Measurements from ENCODE around the gene PRCD.

PRCD gene, protein sequence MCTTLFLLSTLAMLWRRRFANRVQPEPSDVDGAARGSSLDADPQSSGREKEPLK

DNA sequence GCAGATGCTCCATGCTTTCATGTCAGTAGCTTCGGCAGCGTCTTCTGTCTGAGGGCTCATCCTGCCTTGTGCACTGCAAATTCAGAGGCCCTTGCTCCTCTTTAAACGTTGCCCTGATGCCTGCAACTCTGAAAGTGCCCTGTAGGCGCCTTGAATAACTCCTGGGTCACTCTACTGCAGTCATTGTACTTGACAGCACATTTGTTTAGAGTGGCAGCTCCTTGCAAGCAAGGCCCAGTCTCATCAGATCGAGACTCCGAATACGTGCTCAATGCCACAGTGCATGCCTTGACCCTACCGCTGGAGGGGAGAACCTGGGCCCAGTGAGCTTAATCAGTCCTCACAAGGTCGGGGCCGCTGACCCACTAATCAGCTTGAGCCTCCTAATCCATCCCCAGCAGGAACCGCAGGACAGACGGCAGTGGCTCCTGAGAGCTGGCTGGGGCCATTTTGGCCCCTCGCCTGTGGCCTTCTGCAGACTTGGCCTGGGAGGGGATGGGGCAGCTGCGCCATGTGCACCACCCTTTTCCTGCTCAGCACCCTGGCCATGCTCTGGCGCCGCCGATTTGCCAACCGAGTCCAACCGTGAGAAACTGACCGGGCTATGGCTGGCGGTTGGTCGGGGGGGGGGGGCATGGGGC, at the start of gene PRCD:
Gene PRCD, plus strand, starts transcription at position 414 of the 641 bp plus-strand sequence. Its CDS starts 98 bp downstream, at position 512.
- DNase-seq (ENCODE audit: low spot score), result no peak

DNA sequence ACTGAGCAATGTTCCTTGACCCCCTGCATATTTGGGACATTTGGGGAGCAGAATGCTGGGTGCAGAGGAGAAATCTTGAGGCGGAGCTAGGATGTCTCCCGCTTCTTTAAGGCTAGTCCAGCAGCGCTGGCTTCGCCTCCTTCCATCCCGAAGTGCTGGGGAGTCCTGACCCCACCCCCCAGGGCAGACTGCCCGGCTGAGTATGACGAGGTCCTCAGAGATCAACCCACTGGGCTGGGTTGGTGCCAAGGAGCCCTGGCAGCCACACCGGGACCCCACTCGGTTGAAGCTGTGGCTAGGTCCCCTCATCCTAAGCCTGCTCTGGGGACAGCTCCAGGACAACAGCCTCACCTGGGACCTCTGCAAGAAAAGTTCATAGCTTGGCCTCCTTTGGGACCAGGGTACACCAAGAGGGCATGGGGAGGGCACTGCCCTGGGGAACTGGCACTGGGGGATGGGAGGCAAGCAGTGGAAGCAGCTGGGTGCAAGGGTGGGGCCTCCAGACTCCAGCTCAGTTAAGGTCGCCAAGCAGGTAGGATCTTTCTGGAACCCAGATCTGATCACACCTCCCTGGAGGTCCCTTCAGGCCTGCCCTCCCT, 49.6 kb upstream of the PRCD start:
- DNase-seq (ENCODE audit: low spot score), result no peak

DNA sequence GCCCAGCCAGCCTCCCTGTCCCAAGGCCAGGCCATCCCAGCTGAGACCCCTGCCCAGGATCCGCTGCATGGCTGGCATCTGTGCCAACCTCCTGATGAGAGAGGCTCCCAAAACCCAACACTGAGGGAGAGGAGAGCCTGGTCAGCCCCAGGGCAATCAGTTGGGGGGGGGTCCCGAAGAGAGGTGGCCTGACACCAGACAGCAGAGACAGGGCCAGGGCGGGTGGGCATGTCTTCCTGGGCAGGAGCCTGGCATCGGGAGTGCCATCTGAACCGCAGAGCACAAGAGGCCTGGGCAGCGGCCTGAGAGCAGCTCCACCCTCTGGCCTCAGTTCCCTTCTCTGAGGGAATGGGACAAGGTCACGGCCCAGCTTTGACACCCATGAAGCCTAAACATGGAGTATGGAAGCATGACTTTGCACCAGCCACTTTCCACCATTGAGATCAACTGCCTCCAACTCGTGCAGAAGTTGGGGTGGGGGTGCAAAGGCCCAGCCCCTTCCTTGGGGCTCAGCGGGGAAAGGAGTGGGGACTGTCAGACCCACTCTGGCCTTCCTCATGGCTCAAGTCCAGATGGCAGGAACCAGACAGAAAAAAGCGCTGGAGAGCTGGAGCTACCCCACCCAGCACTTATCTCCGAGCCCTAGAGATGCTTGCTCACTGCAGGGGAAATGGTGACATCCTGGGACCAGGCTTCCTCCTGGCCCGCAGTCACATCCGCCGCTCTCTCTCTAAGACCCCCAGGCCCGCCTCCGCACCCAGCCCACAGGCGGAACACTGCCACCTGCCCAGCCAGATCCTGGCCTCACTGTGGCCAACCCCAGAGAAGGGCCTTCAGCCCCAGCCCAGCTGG, 48.3 kb upstream of the PRCD start:
- DNase-seq (ENCODE audit: low spot score), result no peak

DNA sequence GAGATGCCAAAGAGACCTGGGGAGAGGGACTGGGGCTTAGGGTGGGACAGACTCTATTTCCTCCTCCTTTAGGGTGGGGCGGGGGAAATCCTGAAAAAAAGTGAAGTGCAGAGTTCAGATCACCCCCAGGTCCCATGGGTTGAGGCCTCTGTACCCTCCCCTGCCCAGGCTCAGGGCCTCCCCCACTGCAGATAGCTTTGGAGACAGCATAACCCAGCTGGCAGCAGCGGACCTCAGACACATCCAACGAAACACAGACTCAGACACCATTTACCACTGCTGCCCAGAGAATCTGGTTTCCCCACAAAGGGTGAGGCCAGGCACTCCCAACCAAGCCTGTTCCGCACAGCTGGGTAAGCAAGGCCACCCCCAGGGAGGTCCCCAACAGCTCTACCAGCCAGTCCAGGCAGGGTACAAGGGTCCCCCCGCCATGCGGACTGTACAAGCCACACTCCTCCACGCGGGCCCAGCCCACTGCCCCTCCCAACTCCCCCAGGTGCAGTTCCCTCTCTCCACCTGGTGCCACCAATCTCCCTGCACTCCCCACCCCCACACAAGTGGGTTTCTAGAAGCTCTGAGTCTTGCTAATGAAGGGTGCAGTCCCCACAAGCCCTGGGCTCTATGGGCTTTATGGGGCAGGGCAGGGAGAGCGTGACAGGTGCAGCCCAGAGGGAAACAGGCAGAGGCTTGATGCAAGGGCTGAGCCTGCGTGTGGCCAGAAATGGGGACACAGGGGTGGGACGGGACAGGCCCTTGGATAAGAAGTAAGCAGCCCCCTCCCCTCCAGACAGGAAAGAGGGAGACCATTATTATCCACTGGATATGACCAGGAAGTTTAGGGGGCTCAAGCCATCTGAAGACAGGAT, 47.5 kb upstream of the PRCD start:
- no peak for DNase-seq (ENCODE audit: low spot score)

DNA sequence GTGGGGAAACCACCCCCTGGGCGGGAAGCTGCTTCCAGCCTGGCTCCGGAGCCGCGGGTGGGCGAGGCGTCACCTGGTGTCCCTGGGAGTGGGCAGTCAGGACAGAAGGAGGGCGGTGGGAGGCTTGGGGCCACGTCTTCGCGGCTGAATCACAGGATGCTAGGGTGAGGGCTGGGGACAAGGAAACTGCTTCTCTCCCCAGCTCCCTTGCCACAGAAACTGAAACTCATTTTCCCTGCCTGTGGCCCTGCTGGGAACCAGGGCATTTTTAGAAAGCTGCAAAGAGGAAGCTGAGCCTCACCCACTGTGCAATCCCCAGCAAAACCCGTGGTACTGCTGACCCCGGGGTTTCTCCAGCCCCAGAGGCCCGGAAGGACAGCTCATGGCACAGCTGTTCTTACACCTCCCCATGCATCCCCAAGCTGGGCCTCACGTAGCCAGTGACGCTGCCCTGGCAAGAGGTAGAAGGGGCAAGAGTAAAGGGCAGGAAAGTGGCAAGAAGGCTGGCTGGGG, 46.8 kb upstream of the PRCD start:
- peak; percentile 70 for DNase-seq (ENCODE audit: low spot score)

DNA sequence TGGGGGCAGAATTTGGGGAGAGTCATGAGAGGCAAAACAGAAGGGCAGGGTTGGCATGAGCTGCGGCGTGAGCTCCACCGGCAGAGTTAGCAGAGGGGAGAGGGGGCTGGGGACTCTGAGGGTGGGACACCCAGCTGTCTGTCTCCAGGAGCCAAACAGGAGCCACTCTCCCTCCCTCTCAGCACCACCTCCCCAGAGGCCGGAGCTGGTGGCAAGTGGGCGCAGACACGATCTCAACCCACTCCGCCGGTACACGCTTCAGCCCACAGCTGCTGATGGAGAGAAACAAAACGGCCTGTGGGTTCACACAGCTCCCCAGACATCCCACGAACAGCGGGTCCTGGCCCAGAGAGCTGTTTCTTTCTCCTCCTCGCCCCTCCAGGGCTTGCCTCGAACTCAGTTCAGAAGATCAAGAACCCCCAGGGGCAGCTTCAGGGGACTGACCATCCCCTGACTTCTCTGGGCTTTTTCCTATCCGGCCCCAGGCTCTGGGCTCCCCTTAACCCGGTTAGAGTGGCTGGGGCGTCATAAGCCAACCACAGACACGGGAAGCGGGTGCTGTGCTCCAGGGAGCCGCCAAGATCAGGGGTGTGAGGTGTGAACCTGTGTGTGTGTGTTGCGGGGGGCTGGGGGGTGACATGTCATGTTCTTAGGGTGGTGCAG, 46.2 kb upstream of the PRCD start:
- DNase-seq (ENCODE audit: low spot score), result no peak

DNA sequence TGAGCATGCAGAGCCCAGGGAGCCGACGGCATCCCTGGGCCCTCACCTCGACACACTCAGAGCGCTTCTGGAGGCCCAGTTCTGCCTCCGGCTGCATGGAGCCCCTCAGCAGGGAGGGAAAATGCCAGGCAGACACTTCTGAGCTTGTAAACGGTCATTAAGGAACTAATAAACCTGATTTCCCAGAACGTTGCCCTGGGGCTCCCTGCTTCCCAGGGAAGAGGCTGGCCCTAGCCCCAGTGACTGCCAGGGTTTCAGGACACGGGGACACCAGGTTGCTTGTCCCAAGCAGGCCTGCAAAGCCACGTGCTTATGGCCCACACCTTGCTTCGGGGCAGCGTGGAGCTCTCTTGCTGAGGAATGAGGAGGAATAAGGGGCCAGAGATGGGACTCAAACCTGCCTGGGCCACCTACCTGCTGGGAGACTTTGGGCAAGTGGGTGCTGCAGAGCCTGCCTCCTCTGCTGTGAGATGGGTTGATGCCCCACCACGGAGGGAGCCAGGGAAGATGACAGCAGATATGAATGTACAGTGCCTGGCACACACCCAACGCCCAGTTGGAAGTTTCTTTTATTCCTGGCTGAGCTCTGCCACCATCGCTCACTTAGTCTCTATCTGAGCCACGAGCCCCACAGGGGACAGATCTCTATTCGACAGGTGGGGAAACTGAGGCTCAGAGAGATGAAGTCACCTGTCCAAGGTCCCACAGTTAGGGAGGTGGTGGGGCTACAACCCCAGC, 44.0 kb upstream of the PRCD start:
- no peak for DNase-seq (ENCODE audit: low spot score)

DNA sequence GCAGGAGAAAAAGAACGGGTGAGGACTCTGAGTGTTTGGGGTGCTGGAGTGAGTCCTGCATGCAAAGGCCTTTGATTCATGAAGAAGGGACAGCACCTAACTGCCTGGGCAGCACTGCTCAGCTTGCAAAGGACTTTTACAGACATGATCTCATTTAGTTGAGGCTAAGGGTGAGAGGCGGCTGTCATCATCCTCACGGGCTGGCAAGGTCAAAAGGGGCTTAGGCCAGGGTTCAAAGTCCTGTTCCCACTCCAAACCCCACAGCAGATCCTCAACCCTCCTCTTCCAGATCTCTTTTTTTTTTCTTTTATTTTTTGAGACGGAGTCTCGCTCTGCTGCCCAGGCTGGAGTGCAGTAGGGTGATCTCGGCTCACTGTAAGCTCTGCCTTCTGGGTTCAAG, 43.4 kb upstream of the PRCD start:
- DNase-seq (ENCODE audit: low spot score), result no peak

DNA sequence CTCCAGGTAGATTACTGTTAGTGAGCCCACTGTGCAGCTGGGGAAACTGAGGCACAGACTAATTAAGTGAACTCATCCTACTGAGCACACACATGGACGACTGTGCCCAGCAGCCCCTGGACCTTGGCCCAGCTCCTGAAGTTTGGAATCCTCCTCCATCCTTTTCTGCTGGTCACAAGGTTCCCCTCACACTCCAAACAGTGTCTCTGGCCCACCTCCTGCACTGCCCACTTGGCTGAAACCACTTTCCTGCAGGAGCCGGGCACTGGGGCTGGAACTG, 42.2 kb upstream of the PRCD start:
- no peak for DNase-seq (ENCODE audit: low spot score)

DNA sequence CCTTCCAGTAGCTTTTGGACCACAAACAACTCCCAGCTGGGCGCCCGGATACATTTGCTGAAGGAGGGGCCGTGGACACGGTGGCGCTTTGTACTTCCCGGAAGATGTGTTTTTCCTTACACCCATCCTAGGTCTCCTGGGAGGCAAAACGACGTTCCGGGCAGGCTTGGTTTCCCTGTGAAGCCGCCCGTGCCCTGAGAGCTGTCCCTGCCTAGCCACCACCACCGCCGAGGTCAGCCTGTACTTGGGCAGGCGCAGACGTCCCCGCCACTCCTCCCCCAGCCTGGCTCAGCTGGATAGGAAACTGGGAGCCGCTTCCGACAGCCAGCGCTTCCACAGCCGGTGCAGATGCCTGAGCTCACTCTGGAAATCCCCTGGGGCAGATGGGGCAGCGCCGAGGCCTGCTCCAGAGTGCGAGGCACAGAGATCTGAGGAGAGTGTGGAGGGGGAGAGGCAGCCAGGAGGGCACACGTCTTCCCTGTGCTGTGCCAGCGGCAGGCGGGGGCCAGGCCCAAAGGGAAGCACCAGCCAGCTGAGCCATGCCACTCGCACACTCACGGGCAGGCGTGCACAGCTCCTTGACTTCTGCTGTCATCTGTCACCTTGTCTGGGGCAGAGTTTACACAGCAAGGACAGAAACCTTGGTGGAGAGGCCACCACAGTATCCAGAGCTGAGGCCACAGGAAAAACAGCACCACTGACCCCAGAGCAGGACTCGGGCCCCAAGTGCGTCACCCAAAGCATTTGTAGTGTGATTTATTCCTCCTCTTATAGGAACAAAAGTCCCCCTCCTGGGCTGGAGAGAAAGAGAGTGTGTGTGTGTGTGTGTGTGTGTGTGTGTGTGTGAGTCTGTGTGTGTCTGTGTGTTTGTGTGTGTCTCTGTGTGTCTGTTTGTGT, 41.6 kb upstream of the PRCD start:
- peak; percentile 78 for DNase-seq (ENCODE audit: low spot score)

DNA sequence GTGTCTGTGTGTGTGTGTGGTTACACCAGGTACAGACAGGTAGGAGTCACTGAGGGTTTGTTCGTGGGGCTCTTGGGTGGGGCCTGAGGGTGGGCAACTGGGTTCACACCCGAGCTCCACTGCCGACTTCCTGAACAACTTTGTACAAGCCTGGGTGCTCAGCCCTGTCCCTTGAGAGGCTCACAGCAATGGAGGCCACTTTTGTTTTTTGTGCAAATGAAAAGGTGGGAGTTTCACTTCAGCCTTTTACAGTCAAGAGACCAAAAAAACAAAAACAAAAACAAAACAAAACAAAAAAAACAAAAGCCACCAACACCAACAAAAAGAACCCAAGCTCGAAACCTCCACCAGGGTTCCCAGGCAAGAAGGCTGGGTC, 41.0 kb upstream of the PRCD start:
- DNase-seq (ENCODE audit: low spot score), result no peak

DNA sequence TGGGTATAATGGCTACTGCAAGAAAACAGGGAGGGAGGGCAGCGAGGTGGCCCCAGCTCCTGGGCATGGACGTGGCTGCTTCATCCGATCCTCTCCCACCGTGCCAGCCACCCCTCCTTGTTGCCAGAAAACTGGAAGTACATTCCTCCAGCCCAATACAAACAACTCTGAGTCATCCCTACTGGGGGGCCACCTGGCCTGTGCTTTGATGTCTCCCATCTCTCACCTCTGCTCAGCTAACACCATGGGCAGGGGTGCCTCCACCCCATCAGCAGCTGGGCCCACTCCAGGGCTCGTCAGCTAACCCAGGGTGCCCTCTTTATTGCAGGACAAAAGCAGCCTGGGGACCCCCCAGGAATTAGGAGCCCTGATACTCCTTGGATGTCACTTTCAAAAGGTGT, 40.6 kb upstream of the PRCD start:
- DNase-seq (ENCODE audit: low spot score), result no peak

DNA sequence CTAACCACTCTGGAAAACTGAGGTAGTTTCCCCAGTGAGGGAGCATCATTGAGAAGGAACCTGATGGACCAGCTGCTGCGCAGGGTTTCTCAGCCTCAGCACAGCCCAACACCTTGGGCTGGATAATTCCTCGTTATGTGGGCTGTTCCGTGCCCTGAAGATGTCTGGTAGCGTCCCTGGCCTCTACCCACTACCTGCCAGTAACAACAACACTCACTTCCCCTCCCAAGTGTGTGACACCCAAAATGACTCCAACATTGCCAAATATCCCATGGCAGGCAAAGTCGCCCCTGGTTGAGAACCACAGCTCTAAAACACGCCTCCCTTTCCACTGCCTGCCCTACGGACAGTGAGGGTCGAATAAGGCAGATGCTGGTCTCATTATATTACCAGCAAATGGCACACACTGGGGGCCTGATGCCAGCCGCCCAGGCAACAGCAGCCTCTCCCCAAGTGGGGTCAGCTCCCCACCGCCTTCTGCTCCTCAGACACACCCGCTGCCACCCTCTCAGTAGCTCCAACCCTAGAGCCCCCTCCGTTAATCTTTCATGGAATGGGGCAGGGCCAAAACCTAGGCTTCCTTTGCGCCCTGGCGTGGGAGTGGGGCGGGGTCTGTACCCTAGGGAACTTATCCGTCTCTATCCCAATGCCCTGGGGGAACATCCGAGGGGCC, 39.6 kb upstream of the PRCD start:
- DNase-seq (ENCODE audit: low spot score), result no peak

DNA sequence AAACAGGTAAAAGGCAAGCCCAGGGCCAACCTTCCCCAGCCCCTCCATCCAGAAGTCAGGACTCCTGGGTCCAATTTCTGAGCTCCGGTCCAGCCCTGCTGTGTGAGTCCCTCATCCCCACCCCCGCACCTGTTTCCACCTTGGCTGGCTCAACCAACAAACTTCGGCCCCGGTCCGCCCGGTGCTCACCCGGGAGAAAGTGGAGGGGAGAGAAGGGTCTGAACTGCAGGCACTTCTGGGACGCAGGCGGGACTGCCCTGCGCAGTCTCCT, 39.2 kb upstream of the PRCD start:
- no peak for DNase-seq (ENCODE audit: low spot score)

DNA sequence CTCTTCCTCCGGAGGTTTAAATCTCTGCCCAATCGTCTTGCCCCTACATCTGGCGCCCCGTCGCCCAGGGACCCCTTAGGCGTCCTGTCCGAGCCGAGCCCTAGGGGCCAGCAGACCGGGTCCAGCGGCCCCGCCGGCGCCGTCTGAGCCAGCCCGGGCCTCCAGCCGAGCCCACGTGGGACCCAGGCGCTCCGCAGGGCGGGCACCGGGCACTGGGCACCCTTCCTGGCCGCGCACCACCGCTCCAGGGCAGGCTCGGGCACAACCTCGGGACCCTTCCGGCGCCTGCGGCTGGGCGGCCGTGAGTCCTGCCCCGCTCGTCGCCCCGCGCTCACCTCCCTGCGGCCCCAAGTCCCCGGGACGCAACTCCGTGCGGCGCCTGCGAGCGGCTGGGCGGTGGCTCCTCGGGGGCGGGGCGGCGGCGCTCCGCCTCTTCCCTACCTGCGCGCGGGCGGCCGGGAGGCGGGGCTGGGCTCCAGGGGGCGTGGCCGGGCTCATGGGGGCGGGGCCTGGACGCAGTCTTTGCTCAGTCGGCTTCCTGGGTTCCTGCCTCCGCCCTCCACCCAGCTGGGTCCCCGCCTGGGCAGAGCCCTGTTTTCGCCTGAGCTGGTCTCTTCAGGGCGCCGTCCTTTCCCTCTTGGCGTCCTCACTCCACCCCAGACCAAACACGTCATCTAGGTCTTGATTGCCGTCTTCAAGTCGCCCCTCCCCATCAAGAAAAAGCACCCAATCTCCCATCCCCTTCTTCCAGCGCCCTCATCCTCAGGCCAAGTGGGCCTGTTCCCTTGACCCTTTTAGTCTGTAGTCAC, 38.6 kb upstream of the PRCD start, which contains the start of gene RHBDF2:
Gene RHBDF2, minus strand, starts transcription at position 406 of the 809 bp plus-strand sequence. CDS start 19,899 bp downstream, outside the sequence.
- DNase-seq (ENCODE audit: low spot score), result peak; percentile 91

DNA sequence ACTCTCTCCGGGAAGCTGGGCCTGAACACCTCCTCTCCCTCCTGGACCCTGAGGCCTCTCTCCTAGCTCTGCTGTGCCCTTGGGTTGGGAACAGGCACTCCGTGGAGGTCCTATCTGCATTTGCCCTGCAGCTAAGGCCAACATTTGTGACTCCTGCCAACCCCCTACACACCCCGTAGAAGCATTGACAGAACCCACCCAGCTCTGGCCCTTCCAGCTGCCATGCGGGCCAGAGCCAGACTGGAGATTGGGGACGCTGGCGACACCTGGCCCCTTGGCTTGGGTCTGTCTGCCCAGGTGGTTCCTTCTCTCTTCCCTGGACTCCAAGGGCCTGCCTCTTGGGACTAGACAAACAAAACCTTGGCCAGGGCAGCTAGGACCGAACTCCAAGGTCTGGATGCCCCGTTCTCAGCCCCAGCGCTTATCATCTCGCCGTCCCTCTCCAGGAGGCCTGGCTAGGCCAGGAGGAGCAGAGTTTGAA, 38.0 kb upstream of the PRCD start:
- no peak for DNase-seq (ENCODE audit: low spot score)

DNA sequence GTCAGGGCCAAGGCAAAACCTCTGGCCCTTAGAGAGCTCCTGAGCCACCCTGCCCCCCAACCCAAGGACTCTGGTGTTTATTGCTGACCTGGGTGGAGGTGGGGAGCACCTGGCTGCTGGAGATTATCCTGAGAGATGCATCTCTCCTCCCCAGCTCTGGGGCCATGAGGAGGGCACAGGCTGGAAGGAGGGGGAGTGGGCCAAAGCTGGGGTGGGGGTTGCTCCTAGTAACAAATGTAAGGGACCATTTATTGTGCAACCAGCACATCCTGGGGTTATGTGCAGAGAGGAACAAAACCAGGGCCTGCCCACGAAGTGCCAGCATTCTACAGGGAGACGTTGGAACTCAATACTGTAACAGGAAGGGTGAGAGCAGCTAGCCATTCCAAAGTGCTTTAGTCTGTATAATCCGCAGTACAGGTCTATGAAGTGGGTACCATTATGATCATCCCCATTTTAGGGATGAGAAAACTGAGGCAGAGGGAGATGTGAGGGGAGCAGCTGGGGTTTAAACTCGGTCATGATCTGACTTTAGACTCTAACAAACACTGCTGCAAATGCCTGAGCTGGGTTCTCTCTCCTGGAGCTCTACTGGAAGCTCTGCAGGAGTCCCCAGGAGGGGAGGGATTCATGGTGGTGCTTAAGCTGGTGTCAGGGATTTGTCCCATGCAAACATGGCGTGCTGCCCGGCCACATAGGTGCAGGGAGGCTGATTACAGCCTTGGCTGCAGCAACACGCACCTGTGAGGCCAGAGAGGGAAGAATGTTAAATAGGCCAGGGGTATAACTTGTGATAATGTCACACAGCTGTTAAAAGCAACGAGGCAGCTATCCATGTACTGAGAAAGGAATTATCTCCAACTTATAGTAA, 37.3 kb upstream of the PRCD start:
- DNase-seq (ENCODE audit: low spot score), result no peak

Measured in AG08395 (cell line).